ENCODE results near the gene CRHR1. TPM values are rescaled to one million over a fixed set of nuclear protein-coding genes. Genes with fewer than 3 reads are reported as not detected.

CRHR1 gene
- total RNA-seq, 1 experiment from 2014 or later = not detected

GRCh38 chr17:45750779-45751440, 33.2 kb upstream of the CRHR1 start:
- no peak overlapping the region for H2AFZ ChIP-seq
- H3K4me1 ChIP-seq (replicated peaks; ENCODE audit: insufficient read depth) = no peaks in the 10 kb centered on the region
- BruUV-seq (replicated peaks) = no TSS peak
- no peaks in the 10 kb centered on the region for H3K79me2 ChIP-seq (ENCODE audit: low read depth)
- ChIA-PET POLR2A (ENCODE audit: unreplicated experiment) (no interaction called here), CTCF (interaction anchor here (0.6 kb wide), 1 partner anchor 33 kb away, joined by 4 read pairs; the partner anchor contains the start of gene CRHR1)
- H4K20me1 ChIP-seq (ENCODE audit: insufficient read depth) = no peaks in the 10 kb centered on the region
- H3K27ac ChIP-seq = no peak overlapping the region
- intact Hi-C loops (cut with micrococcal nuclease; ENCODE audit: unreplicated experiment) = no loop called here
- no peaks in the 10 kb centered on the region for H3K9me3 ChIP-seq (ENCODE audit: insufficient read depth, low read depth)
- TF ChIP-seq CTCF (conservative IDR thresholded peaks at IDR 0.05) (no peak), EZH2 (IDR thresholded peaks at IDR 0.05; ENCODE audit: low read depth) (no peak)
- H3K4me2 ChIP-seq = no peak overlapping the region
- no peaks in the 10 kb centered on the region for H3K36me3 ChIP-seq (ENCODE audit: low read depth)
- no peaks in the 10 kb centered on the region for H3K9me2 ChIP-seq (ENCODE audit: insufficient read depth)
- DNase-seq = no peak
- no peak overlapping the region for H3K4me3 ChIP-seq
- peaks cover 98% of the 10 kb centered on the region for H3K27me3 ChIP-seq (ENCODE audit: insufficient read depth, low read depth)
- no peaks in the 10 kb centered on the region for H3F3A ChIP-seq (ENCODE audit: insufficient read depth, low read depth)

GRCh38 chr17:45751466-45751865, 32.7 kb upstream of the CRHR1 start:
- intact Hi-C loops (cut with micrococcal nuclease; ENCODE audit: unreplicated experiment) = no loop called here

GRCh38 chr17:45752246-45752645, 31.9 kb upstream of the CRHR1 start:
- TF ChIP-seq CTCF (conservative IDR thresholded peaks at IDR 0.05) (no peak), EZH2 (IDR thresholded peaks at IDR 0.05; ENCODE audit: low read depth) (no peak)
- no peak overlapping the region for H3K4me3 ChIP-seq
- H3K79me2 ChIP-seq (ENCODE audit: low read depth) = no peaks in the 10 kb centered on the region
- H3K27ac ChIP-seq = no peak overlapping the region
- no peaks in the 10 kb centered on the region for H3F3A ChIP-seq (ENCODE audit: insufficient read depth, low read depth)
- no peaks in the 10 kb centered on the region for H3K36me3 ChIP-seq (ENCODE audit: low read depth)
- no peak overlapping the region for H3K4me2 ChIP-seq
- no peaks in the 10 kb centered on the region for H3K4me1 ChIP-seq (replicated peaks; ENCODE audit: insufficient read depth)
- H3K9me2 ChIP-seq (ENCODE audit: insufficient read depth) = no peaks in the 10 kb centered on the region
- no peak for DNase-seq
- H3K27me3 ChIP-seq (ENCODE audit: insufficient read depth, low read depth) = peaks cover 98% of the 10 kb centered on the region
- BruUV-seq (replicated peaks) = no TSS peak
- no peaks in the 10 kb centered on the region for H4K20me1 ChIP-seq (ENCODE audit: insufficient read depth)
- no peak overlapping the region for H2AFZ ChIP-seq
- ChIA-PET POLR2A (ENCODE audit: unreplicated experiment) (no interaction called here), CTCF (no interaction called here)
- no peaks in the 10 kb centered on the region for H3K9me3 ChIP-seq (ENCODE audit: insufficient read depth, low read depth)
- intact Hi-C loops (cut with micrococcal nuclease; ENCODE audit: unreplicated experiment) = no loop called here

More at GRCh38 chr17:45751466-45751865, 32.7 kb upstream of the CRHR1 start:
- no peaks in the 10 kb centered on the region for H3K9me2 ChIP-seq (ENCODE audit: insufficient read depth)
- CTCF ChIA-PET = no interaction called here
- no peaks in the 10 kb centered on the region for H3K9me3 ChIP-seq (ENCODE audit: insufficient read depth, low read depth)
- H3K4me2 ChIP-seq = no peak overlapping the region
- no TSS peak for BruUV-seq (replicated peaks)
- TF ChIP-seq EZH2 (IDR thresholded peaks at IDR 0.05; ENCODE audit: low read depth) (no peak), CTCF (conservative IDR thresholded peaks at IDR 0.05) (no peak)
- no peaks in the 10 kb centered on the region for H3K79me2 ChIP-seq (ENCODE audit: low read depth)
- H4K20me1 ChIP-seq (ENCODE audit: insufficient read depth) = no peaks in the 10 kb centered on the region
- no peaks in the 10 kb centered on the region for H3K4me1 ChIP-seq (replicated peaks; ENCODE audit: insufficient read depth)
- H2AFZ ChIP-seq = no peak overlapping the region
- no peaks in the 10 kb centered on the region for H3F3A ChIP-seq (ENCODE audit: insufficient read depth, low read depth)
- H3K4me3 ChIP-seq = no peak overlapping the region
- POLR2A ChIA-PET (ENCODE audit: unreplicated experiment) = no interaction called here
- no peaks in the 10 kb centered on the region for H3K36me3 ChIP-seq (ENCODE audit: low read depth)
- H3K27ac ChIP-seq = no peak overlapping the region
- H3K27me3 ChIP-seq (ENCODE audit: insufficient read depth, low read depth) = peaks cover 98% of the 10 kb centered on the region
- no peak for DNase-seq
